SU-DHL-6 (cell line): Measurements from ENCODE around the gene VAPB.

Experiments
- CTCF ChIP-seq: fragments of 200-600 bp; sonication (generic); IDR thresholded peaks from one replicate; pipeline ENCODE4 v1.5.1; 2017; ENCODE audit warnings: antibody characterized with exemption, mild to moderate bottlenecking, low read length, moderate library complexity; ENCODE audit not compliant: insufficient read depth, poor library complexity, severe bottlenecking
- EZH2phosphoT487 ChIP-seq: fragments of 200-600 bp; sonication (generic), shearing (Covaris generic); conservative IDR thresholded peaks from 2 replicates; pipeline ENCODE4 v1.6.1; 2018; ENCODE audit warnings: mild to moderate bottlenecking, antibody characterized with exemption, low read length, moderate library complexity, mixed read lengths

GRCh38 chr20:58398254-58398653 lies 9.2 kb downstream of the VAPB start:
- TF ChIP-seq CTCF, result no peak
- no peak for TF ChIP-seq EZH2phosphoT487
